GM10847 (cell line): ENCODE results near the gene ATAD5.
A peak's percentile ranks its signal among the peaks of the same experiment; 100 is the strongest.

ENCODE experiments used
- POLR2A ChIP-seq: IDR thresholded peaks from 2 replicates; pipeline ENCODE4 v1.6.1; 2011; ENCODE audit not compliant: insufficient read length; ENCODE audit errors: extremely low read depth

ATAD5 gene

GRCh38 chr17:30858556-30859250 lies 26.9 kb downstream of the ATAD5 start:
- no peak for TF ChIP-seq POLR2A

DNA sequence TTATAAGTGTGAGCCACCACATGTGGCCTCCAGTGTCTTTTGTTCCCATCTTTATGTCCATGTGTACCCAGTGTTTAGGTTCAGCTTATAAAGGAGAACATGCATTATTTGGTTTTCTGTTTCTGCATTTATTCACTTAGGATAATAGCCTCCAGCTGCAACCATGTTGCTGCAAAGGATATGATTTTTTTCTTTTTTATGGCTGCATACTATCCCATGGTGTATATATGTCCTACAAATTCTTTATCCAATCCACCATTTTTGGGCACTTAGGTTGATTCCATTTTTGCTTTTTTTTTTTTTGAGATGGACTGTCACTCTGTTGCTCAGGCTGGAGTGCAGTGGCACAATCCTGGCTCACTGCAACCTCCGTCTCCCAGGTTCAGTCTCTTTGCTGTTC lies 32.9 kb downstream of the ATAD5 start:
- TF ChIP-seq POLR2A: no peak

DNA sequence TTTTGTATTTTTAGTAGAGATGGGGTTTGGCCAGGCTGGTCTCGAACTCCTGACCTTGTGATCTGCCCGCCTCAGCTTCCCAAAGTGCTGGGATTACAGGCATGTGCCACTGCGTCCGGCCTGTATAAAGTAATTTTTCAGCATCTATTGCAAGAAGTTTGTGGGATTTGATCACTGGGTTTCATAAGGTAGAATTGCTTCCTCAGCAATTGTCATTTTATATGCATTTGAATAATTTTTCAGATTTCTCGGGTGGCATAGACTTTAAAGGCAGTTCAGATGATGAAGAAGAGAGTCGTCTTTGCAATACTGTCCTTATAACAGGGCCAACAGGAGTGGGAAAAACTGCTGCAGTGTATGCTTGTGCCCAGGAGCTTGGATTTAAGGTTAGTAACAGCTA lies 37.2 kb downstream of the ATAD5 start:
- no peak for TF ChIP-seq POLR2A

- no peak for TF ChIP-seq POLR2A
These were observed 54.4 kb downstream of the ATAD5 start for GRCh38 chr17:30886187-30886586.

- TF ChIP-seq POLR2A: no peak
These were observed 62.5 kb downstream of the ATAD5 start for GRCh38 chr17:30894236-30894635.

DNA sequence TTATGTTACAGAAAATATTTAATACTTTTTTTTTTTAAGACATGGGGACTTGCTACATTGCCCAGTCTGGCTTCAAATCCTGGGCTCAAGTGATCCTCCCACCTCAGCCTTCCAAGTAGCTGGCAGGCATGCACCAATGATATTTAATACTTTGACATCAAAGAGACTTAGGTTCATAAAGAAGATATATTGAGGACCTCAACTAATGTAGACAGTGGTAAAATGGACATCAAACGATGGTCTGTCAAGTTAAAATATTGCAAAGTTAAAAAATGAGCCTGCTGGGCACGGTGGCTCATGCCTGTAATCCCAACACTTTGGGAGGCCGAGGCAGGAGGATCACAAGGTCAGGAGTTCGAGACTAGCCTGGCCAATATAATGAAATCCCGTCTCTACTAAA lies 65.5 kb downstream of the ATAD5 start:
- no peak for TF ChIP-seq POLR2A

DNA sequence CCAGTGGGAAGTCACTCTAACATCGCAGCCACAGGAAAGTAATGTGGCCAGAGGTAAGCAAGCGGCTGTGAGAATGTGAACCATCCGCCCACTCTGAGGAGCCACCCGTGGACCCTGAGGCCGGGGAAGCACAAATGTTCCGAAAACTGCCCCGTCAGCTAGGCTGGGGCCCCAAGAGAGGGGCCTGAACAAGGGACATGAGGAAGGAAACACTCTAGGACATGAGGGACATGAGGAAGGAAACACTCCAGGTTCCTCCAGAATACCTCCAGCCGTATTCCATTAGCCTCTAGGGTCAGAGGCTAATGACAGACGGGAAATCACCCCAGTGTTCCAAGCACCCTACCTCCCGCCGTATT lies 74.0 kb downstream of the ATAD5 start:
- TF ChIP-seq POLR2A: no peak

- TF ChIP-seq POLR2A: peak; percentile 87
These were observed 74.5 kb downstream of the ATAD5 start, which contains the start of gene TEFM for GRCh38 chr17:30906101-30906911. Gene TEFM (minus strand): TSS chr17:30906238. CDS start chr17:30906198, 40 bp downstream.

GRCh38 chr17:30908717-30909420 lies 77.1 kb downstream of the ATAD5 start:
- TF ChIP-seq POLR2A: no peak

DNA sequence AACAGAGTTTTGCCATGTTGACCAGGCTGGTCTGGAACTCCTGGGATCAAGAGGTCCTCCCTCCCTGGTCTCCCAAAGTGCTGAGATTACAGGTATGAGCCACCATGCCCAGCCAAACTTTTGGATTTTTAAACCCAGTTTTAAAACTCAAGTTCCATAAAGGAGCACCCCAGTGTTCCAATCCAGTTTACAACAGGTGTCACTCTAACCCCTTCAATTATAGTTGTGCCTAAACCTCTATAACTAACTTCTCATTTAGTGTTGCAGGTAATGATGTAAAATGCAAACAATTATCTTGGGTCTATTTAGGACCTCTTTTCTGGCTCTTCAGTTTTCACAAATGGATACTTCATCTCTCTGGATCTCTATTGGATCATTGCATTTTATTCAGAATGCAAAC lies 82.2 kb downstream of the ATAD5 start:
- TF ChIP-seq POLR2A: no peak

DNA sequence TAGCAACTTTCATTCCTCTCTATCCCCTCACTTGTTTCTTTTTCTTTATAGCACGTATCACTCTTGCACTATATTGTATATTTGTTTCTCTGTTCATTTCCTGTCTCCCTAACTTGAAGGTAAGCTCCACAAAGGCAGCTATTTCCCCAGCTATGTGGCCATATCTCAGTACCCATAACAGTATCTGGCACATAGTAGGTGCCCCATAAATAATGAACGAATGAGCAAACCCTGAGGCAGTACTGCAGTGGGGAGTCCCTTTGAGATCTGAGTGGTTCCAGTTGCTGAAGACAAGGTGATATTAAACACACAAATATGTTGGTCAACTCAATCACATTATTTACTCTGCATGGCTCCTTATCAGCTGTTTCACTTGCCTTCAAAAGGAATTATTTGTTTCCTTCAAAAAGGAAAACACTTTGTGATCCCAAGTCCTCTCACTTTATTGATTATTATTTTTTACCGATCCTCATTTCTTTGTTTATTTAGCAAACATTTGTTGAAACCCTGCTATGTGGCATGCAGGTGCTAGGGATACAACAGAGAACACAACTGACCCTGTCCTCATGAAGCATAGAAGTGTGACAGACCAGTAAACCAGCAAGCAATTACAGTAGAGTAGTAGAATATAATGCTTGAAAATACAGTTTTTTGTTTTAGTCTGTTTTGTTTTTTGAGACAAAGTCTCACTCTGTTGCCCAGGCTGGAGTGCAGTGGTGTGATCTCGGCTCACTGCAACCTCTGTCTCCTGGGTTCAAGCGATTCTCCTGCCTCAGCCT lies 84.3 kb downstream of the ATAD5 start:
- no peak for TF ChIP-seq POLR2A

DNA sequence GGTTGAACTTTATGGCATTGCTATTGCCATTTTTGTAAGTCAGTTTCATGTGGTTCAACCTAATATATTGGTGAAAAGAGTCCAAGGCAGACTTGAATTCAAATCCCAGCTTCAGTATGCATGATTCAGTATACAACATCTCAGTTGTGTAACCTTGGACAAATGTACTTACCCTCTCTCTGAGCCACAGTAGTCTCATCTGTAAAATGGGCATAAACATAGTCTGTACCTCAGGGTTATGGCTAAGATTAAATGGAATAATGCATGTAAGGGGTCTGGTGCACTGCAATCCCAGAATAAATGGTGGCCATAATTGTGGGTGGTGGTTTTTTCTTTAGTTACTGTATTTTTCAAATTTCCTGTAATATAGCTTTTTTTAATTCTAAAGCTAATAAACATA lies 85.3 kb downstream of the ATAD5 start:
- TF ChIP-seq POLR2A: no peak

GRCh38 chr17:30920282-30920681 lies 88.5 kb downstream of the ATAD5 start:
- no peak for TF ChIP-seq POLR2A

- no peak for TF ChIP-seq POLR2A
These were observed 89.1 kb downstream of the ATAD5 start for GRCh38 chr17:30920683-30921543.
